Umbilical cord (tissue), 2 donors: Measurements from ENCODE around the gene CACNA1I. TPM values are rescaled to one million over a fixed set of nuclear protein-coding genes. Genes with fewer than 3 reads are reported as not detected.

Experiments used
- DNase-seq: peaks from one replicate; pipeline ENCODE4 v3.0.0-alpha.2; 2015; ENCODE audit warnings: low spot score
- total RNA-seq: library from RNA; depleted of rRNA; stranded (reverse); fragments of >200 nt; gene quantifications from one replicate; pipeline ENCODE4 v1.2.3, GENCODE V29; 2014; ENCODE audit warnings: low replicate concordance; ENCODE audit not compliant: insufficient read depth

The CACNA1I gene
- total RNA-seq, 1 donor from 2014 or later: 0.48 TPM

- DNase-seq: peak; percentile 42
Measured at GRCh38 chr22:39690881-39691605, 120.5 kb downstream of the CACNA1I start.

GRCh38 chr22:39693943-39694500, 123.5 kb downstream of the CACNA1I start:
- no peak for DNase-seq

GRCh38 chr22:39697790-39698430, 127.4 kb downstream of the CACNA1I start:
- DNase-seq: no peak

GRCh38 chr22:39699631-39700360, 129.2 kb downstream of the CACNA1I start:
- DNase-seq: no peak

GRCh38 chr22:39700565-39700964, 130.0 kb downstream of the CACNA1I start:
- DNase-seq: no peak

GRCh38 chr22:39703091-39703490, 132.5 kb downstream of the CACNA1I start:
- DNase-seq: no peak

GRCh38 chr22:39703928-39704639, 133.5 kb downstream of the CACNA1I start:
- peak; percentile 61 for DNase-seq

GRCh38 chr22:39705386-39705785, 134.8 kb downstream of the CACNA1I start:
- DNase-seq: no peak

GRCh38 chr22:39706376-39707140, 136.0 kb downstream of the CACNA1I start:
- DNase-seq: no peak

- DNase-seq: no peak
Measured at GRCh38 chr22:39707351-39707750, 136.8 kb downstream of the CACNA1I start.

GRCh38 chr22:39707816-39708215, 137.3 kb downstream of the CACNA1I start:
- DNase-seq: peak; percentile 50

GRCh38 chr22:39710380-39711150, 140.0 kb downstream of the CACNA1I start:
- DNase-seq: no peak

- no peak for DNase-seq
Measured at GRCh38 chr22:39712081-39712480, 141.5 kb downstream of the CACNA1I start.

GRCh38 chr22:39712751-39713525, 142.4 kb downstream of the CACNA1I start:
- no peak for DNase-seq

- DNase-seq: no peak
Measured at GRCh38 chr22:39713799-39714290, 143.3 kb downstream of the CACNA1I start.

GRCh38 chr22:39714321-39714720, 143.8 kb downstream of the CACNA1I start:
- DNase-seq: no peak

- no peak for DNase-seq
Measured at GRCh38 chr22:39715778-39716495, 145.4 kb downstream of the CACNA1I start.

GRCh38 chr22:39716534-39716933, 146.0 kb downstream of the CACNA1I start:
- no peak for DNase-seq
